Chondrocyte (in vitro differentiated cells): ENCODE data around the gene FUCA1. TPM values are rescaled to one million over a fixed set of nuclear protein-coding genes. Genes with fewer than 3 reads are reported as not detected.
A peak's percentile ranks its signal among the peaks of the same experiment; 100 is the strongest.

ENCODE experiments used
- DNase-seq: peaks from one replicate; pipeline ENCODE4 v3.0.0; 2021; ENCODE audit warnings: mixed read lengths, low spot score
- H3K27ac Mint-ChIP-seq: one replicate; pipeline ENCODE4 v1.8.0; 2021; ENCODE audit warnings: mild to moderate bottlenecking, moderate library complexity, mixed read lengths; ENCODE audit not compliant: unreplicated experiment
- H3K27me3 Mint-ChIP-seq: 2 replicates; pipeline ENCODE4 v1.8.0; 2021; ENCODE audit warnings: low read depth, mixed read lengths
- H3K36me3 Mint-ChIP-seq: 2 replicates; pipeline ENCODE4 v1.8.0; 2021; ENCODE audit warnings: low read depth, mixed read lengths
- H3K4me1 Mint-ChIP-seq: 2 replicates; pipeline ENCODE4 v1.8.0; 2021; ENCODE audit warnings: low read depth, mild to moderate bottlenecking, mixed read lengths
- H3K4me3 Mint-ChIP-seq: one replicate; pipeline ENCODE4 v1.8.0; 2021; ENCODE audit warnings: mild to moderate bottlenecking, moderate library complexity, mixed read lengths; ENCODE audit not compliant: unreplicated experiment
- H3K9me3 Mint-ChIP-seq: 2 replicates; pipeline ENCODE4 v1.8.0; 2021; ENCODE audit warnings: low read depth, mixed read lengths
- CTCF ChIP-seq: fragments of 200-600 bp; sonication (generic); IDR thresholded peaks from 2 replicates; pipeline ENCODE4 v1.5.0; 2021; ENCODE audit warnings: antibody characterized with exemption, mild to moderate bottlenecking, moderate library complexity
- total RNA-seq: library from RNA; stranded (reverse); gene quantifications from 3 replicates; pipeline ENCODE4 v1.2.1, GENCODE V29; 2021

The FUCA1 gene
- total RNA-seq, 1 donor from 2014 or later: 15.6 TPM

GRCh38 chr1:23875382-23875781 lies 7.3 kb upstream of the FUCA1 start:
- Mint-ChIP-seq H3K4me3 (no peak overlapping the region), H3K4me1 (no peaks in the 10 kb centered on the region), H3K9me3 (peaks cover 26% of the 10 kb centered on the region), H3K36me3 (peaks cover 16% of the 10 kb centered on the region), H3K27ac (no peak overlapping the region), H3K27me3 (no peaks in the 10 kb centered on the region)
- no peak for DNase-seq
- TF ChIP-seq CTCF: no peak

- H3K9me3 Mint-ChIP-seq: peaks cover 7% of the 10 kb centered on the region
- H3K27ac Mint-ChIP-seq: no peak overlapping the region
- H3K4me1 Mint-ChIP-seq: peaks cover 11% of the 10 kb centered on the region
- DNase-seq: no peak
- no peak for TF ChIP-seq CTCF
- H3K4me3 Mint-ChIP-seq: no peak overlapping the region
- peaks cover 7% of the 10 kb centered on the region for H3K36me3 Mint-ChIP-seq
- H3K27me3 Mint-ChIP-seq: peaks cover 8% of the 10 kb centered on the region
Measured at GRCh38 chr1:23872421-23872820, 4.3 kb upstream of the FUCA1 start.

- no peak for DNase-seq
- Mint-ChIP-seq H3K27me3 (peaks cover 8% of the 10 kb centered on the region), H3K36me3 (peaks cover 5% of the 10 kb centered on the region), H3K4me3 (no peak overlapping the region), H3K27ac (no peak overlapping the region), H3K9me3 (no peaks in the 10 kb centered on the region), H3K4me1 (peaks cover 20% of the 10 kb centered on the region)
- no peak for TF ChIP-seq CTCF
Measured at GRCh38 chr1:23869051-23869450, 961 bp upstream of the FUCA1 start.

- Mint-ChIP-seq H3K36me3 (peaks cover 5% of the 10 kb centered on the region), H3K27me3 (peaks cover 8% of the 10 kb centered on the region), H3K4me3 (peak overlapping the region; percentile 83), H3K4me1 (peaks cover 20% of the 10 kb centered on the region), H3K27ac (peak overlapping the region; percentile 66), H3K9me3 (no peaks in the 10 kb centered on the region)
- DNase-seq: no peak
- peak; percentile 73 for TF ChIP-seq CTCF
Measured at GRCh38 chr1:23868557-23869016, 497 bp upstream of the FUCA1 start.

- peaks cover 8% of the 10 kb centered on the region for H3K27me3 Mint-ChIP-seq
- H3K4me1 Mint-ChIP-seq: peaks cover 20% of the 10 kb centered on the region
- H3K27ac Mint-ChIP-seq: no peak overlapping the region
Measured at GRCh38 chr1:23867542-23867894, 572 bp downstream of the FUCA1 start.

More at GRCh38 chr1:23867542-23867894, 572 bp downstream of the FUCA1 start:
- no peak for TF ChIP-seq CTCF
- DNase-seq: no peak
- H3K36me3 Mint-ChIP-seq: peaks cover 7% of the 10 kb centered on the region
- H3K4me3 Mint-ChIP-seq: peak overlapping the region; percentile 83
- H3K9me3 Mint-ChIP-seq: no peaks in the 10 kb centered on the region
